Measurements from ENCODE around the gene PRKRIP1.

The PRKRIP1 gene

DNA sequence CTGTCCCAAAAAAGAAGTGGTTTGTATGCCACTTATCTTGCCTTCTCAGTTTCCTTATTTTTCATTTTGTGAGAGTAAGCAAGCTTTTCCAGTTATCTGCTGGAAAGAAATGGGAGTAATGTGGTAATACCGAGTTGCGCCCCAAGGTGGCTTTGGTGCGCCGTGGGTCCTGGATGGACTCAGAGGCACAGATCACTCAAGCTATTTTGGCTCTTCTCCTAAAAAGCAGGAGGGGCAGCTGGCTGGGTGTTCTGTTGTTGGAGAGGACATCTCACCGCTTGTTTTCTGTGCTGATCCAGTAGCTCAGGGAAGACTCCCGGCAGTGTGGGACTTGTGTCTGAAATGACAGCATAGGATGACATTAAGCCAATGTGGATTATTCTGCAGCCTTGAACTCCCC lies 16.4 kb downstream of the PRKRIP1 start:
- no peak overlapping the region for H3K4me3 Mint-ChIP-seq
- peaks cover 40% of the 10 kb centered on the region for H3K4me1 Mint-ChIP-seq (ENCODE audit: low read depth)
- H3K9me3 Mint-ChIP-seq = peaks cover 6% of the 10 kb centered on the region
- no peaks in the 10 kb centered on the region for H3K27me3 Mint-ChIP-seq (ENCODE audit: low read depth)
- H3K27ac Mint-ChIP-seq = no peak overlapping the region
- H3K36me3 Mint-ChIP-seq (ENCODE audit: low read depth) = peaks cover 47% of the 10 kb centered on the region

DNA sequence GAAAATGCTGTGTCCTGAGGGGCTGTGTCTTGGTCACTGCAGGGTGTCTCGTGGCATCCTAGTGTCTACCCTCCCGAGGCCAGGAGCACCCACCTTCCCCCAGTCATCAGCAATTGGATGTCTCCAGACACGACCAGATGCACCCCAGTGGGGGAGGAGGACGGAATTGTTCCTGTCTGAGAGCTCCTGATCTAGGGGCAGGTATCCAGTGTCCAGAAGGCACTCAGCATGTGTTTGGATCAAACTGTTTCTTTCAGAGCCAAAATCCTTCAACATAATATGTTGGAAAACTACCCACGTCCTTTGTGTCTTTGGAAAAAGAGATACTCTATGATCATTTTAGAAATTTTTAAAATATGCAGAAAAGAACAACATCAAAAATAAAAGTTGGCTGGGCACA lies 16.9 kb downstream of the PRKRIP1 start:
- Mint-ChIP-seq H3K27me3 (ENCODE audit: low read depth) (no peaks in the 10 kb centered on the region), H3K9me3 (peaks cover 6% of the 10 kb centered on the region), H3K4me3 (no peak overlapping the region), H3K36me3 (ENCODE audit: low read depth) (peaks cover 43% of the 10 kb centered on the region), H3K4me1 (ENCODE audit: low read depth) (peaks cover 42% of the 10 kb centered on the region), H3K27ac (no peak overlapping the region)

- peaks cover 45% of the 10 kb centered on the region for H3K4me1 Mint-ChIP-seq (ENCODE audit: low read depth)
- no peak overlapping the region for H3K4me3 Mint-ChIP-seq
- peaks cover 6% of the 10 kb centered on the region for H3K9me3 Mint-ChIP-seq
- H3K27me3 Mint-ChIP-seq (ENCODE audit: low read depth) = no peaks in the 10 kb centered on the region
- H3K36me3 Mint-ChIP-seq (ENCODE audit: low read depth) = peaks cover 40% of the 10 kb centered on the region
- peak overlapping the region; percentile 67 for H3K27ac Mint-ChIP-seq
Observed at GRCh38 chr7:102413611-102414010, 17.4 kb downstream of the PRKRIP1 start.

GRCh38 chr7:102415685-102416225 lies 19.6 kb downstream of the PRKRIP1 start:
- Mint-ChIP-seq H3K27me3 (ENCODE audit: low read depth) (no peaks in the 10 kb centered on the region), H3K9me3 (no peaks in the 10 kb centered on the region), H3K27ac (peak overlapping the region; percentile 99), H3K4me1 (ENCODE audit: low read depth) (peaks cover 57% of the 10 kb centered on the region), H3K36me3 (ENCODE audit: low read depth) (peaks cover 38% of the 10 kb centered on the region), H3K4me3 (peak overlapping the region; percentile 82)

- Mint-ChIP-seq H3K27ac (peak overlapping the region; percentile 99), H3K36me3 (ENCODE audit: low read depth) (peaks cover 43% of the 10 kb centered on the region), H3K27me3 (ENCODE audit: low read depth) (no peaks in the 10 kb centered on the region), H3K4me3 (peak overlapping the region; percentile 82), H3K9me3 (no peaks in the 10 kb centered on the region), H3K4me1 (ENCODE audit: low read depth) (peaks cover 62% of the 10 kb centered on the region)
Observed at GRCh38 chr7:102416406-102416805, 20.2 kb downstream of the PRKRIP1 start.

DNA sequence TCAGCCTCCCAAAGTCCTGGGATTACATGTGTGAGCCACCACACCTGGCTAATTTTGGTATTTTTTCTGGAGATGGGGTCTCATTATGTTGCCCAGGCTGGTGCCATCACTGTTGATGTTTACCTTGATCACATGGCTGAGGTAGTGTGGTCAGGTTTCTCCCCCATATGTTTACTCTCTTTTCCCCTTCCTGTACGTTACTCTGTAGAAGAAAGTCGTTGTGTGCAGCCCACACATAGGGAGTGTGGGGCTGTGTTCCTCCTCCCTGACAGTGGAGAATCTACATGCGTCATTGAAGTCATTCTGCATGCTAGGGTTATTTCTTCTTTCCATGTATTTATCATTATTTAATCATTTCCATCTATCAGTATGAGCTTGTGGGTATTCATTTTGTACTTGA lies 20.9 kb downstream of the PRKRIP1 start:
- peak overlapping the region; percentile 99 for H3K27ac Mint-ChIP-seq
- H3K4me1 Mint-ChIP-seq (ENCODE audit: low read depth) = peaks cover 62% of the 10 kb centered on the region
- no peaks in the 10 kb centered on the region for H3K9me3 Mint-ChIP-seq
- H3K4me3 Mint-ChIP-seq = peak overlapping the region; percentile 53
- peaks cover 37% of the 10 kb centered on the region for H3K36me3 Mint-ChIP-seq (ENCODE audit: low read depth)
- H3K27me3 Mint-ChIP-seq (ENCODE audit: low read depth) = no peaks in the 10 kb centered on the region

- Mint-ChIP-seq H3K27ac (peak overlapping the region; percentile 76), H3K27me3 (ENCODE audit: low read depth) (no peaks in the 10 kb centered on the region), H3K36me3 (ENCODE audit: low read depth) (peaks cover 36% of the 10 kb centered on the region), H3K9me3 (no peaks in the 10 kb centered on the region), H3K4me3 (peak overlapping the region; percentile 17), H3K4me1 (ENCODE audit: low read depth) (peaks cover 57% of the 10 kb centered on the region)
Observed at GRCh38 chr7:102418592-102418991, 22.4 kb downstream of the PRKRIP1 start.

- Mint-ChIP-seq H3K9me3 (no peaks in the 10 kb centered on the region), H3K27me3 (ENCODE audit: low read depth) (no peaks in the 10 kb centered on the region), H3K4me1 (ENCODE audit: low read depth) (peaks cover 59% of the 10 kb centered on the region), H3K27ac (no peak overlapping the region), H3K4me3 (no peak overlapping the region), H3K36me3 (ENCODE audit: low read depth) (peaks cover 45% of the 10 kb centered on the region)
Observed at GRCh38 chr7:102421706-102422240, 25.6 kb downstream of the PRKRIP1 start.

DNA sequence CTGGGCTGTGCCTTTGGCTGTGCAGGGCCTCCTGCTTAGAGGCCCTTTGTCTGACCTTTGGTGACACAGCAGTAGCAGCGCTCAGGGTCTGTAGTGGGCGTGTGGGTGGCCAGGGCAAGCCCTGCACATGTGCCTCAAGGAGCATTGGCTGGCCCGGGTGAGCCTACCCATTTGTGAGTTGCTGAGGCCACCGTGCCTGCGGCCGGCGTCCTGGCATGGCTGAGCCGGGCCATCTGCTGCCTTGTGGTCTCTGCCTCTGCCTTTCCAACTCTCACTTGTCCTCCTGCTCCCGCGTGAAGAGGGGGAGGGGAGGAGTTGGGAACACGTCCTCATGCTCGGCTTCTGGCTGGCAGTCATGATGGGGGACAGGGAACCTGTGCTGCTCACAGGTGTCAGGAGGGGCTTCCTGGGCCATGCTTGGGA lies 28.0 kb downstream of the PRKRIP1 start:
- Mint-ChIP-seq H3K4me1 (ENCODE audit: low read depth) (peaks cover 58% of the 10 kb centered on the region), H3K27me3 (ENCODE audit: low read depth) (no peaks in the 10 kb centered on the region), H3K27ac (peak overlapping the region; percentile 100), H3K9me3 (no peaks in the 10 kb centered on the region), H3K36me3 (ENCODE audit: low read depth) (peaks cover 42% of the 10 kb centered on the region), H3K4me3 (peak overlapping the region; percentile 19)

DNA sequence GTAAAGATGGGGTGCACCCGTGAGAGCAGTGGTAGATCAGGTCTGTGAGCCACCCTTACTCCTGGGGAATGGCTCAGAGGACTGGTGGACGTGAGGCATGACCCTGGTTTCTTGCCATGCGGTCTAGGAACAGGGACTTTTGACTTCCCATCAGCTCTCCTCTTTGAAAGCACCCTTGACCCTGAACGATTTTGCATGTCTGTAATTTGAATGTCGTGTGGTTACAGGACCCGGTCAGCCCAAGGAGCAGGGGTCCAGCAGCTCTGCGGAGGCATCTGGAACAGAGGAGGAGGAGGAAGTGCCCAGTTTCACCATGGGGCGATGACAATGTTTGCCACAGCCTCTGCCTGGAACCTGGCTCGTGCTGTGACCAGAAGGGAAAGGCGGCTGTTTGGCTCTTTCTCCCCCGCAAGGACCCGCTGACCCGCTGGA lies 28.6 kb downstream of the PRKRIP1 start:
- Mint-ChIP-seq H3K27me3 (ENCODE audit: low read depth) (no peaks in the 10 kb centered on the region), H3K9me3 (no peaks in the 10 kb centered on the region), H3K36me3 (ENCODE audit: low read depth) (peaks cover 43% of the 10 kb centered on the region), H3K27ac (peak overlapping the region; percentile 100), H3K4me1 (ENCODE audit: low read depth) (peaks cover 61% of the 10 kb centered on the region), H3K4me3 (peak overlapping the region; percentile 59)

DNA sequence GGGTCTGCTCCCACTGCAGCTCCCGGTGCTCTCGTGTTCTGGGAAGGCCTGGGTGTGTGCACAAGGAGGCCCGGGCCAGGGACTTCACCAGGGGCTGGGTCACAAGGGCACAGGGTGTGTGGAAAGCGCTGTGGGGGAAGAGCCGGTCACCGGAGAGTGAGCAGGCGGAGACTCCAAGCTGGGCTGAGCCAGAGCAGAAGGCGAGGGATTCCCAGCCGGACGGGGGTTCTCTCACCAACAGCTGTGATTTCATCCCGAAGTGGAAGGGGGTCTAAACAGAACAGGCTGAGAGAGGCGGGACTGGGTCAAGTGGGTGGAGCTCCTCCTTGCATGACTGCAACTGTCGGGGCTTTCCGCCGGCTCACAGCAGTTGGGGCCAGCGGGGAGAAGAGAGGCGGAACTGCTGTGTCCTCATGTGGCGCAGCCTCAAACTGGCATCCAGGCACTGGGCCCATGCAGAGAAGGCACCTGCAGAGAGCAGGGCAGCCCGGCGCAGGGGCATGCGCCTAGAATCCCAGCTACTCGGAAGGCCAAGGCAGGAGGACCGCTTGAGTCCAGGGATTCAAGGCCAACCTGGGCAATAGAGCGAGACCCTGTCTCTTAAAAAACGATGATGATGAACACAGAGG lies 29.6 kb downstream of the PRKRIP1 start:
- Mint-ChIP-seq H3K4me3 (peak overlapping the region; percentile 87), H3K27ac (peak overlapping the region; percentile 100), H3K9me3 (no peaks in the 10 kb centered on the region), H3K27me3 (ENCODE audit: low read depth) (no peaks in the 10 kb centered on the region), H3K4me1 (ENCODE audit: low read depth) (peaks cover 58% of the 10 kb centered on the region), H3K36me3 (ENCODE audit: low read depth) (peaks cover 37% of the 10 kb centered on the region)

- Mint-ChIP-seq H3K27me3 (ENCODE audit: low read depth) (no peaks in the 10 kb centered on the region), H3K36me3 (ENCODE audit: low read depth) (peaks cover 33% of the 10 kb centered on the region), H3K4me3 (peak overlapping the region; percentile 87), H3K9me3 (no peaks in the 10 kb centered on the region), H3K4me1 (ENCODE audit: low read depth) (peaks cover 57% of the 10 kb centered on the region), H3K27ac (peak overlapping the region; percentile 100)
Observed at GRCh38 chr7:102426268-102427018, 30.3 kb downstream of the PRKRIP1 start.

- peak overlapping the region; percentile 100 for H3K27ac Mint-ChIP-seq
- peaks cover 63% of the 10 kb centered on the region for H3K4me1 Mint-ChIP-seq (ENCODE audit: low read depth)
- H3K4me3 Mint-ChIP-seq = peak overlapping the region; percentile 87
- peaks cover 33% of the 10 kb centered on the region for H3K36me3 Mint-ChIP-seq (ENCODE audit: low read depth)
- no peaks in the 10 kb centered on the region for H3K27me3 Mint-ChIP-seq (ENCODE audit: low read depth)
- no peaks in the 10 kb centered on the region for H3K9me3 Mint-ChIP-seq
Observed at GRCh38 chr7:102427019-102427405, 30.8 kb downstream of the PRKRIP1 start.

GRCh38 chr7:102429141-102429899 lies 33.2 kb downstream of the PRKRIP1 start:
- no peaks in the 10 kb centered on the region for H3K27me3 Mint-ChIP-seq (ENCODE audit: low read depth)
- H3K4me3 Mint-ChIP-seq = peak overlapping the region; percentile 34
- peaks cover 31% of the 10 kb centered on the region for H3K36me3 Mint-ChIP-seq (ENCODE audit: low read depth)
- H3K4me1 Mint-ChIP-seq (ENCODE audit: low read depth) = peaks cover 64% of the 10 kb centered on the region
- no peaks in the 10 kb centered on the region for H3K9me3 Mint-ChIP-seq
- H3K27ac Mint-ChIP-seq = peak overlapping the region; percentile 96

All from T-helper 1 cell treated with Interleukin-12 subunit alpha and Interleukin-12 subunit beta and Interleukin-4 antibody, amounts not matched to agents 30 μg/mL and 1 μg/mL, for 36 hours (primary cell).